Hepatocyte (in vitro differentiated cells): ENCODE measurements around the gene ZNRF4. TPM values are rescaled to one million over a fixed set of nuclear protein-coding genes. Genes with fewer than 3 reads are reported as not detected.

ENCODE experiments used
- DNase-seq: peaks from one replicate; pipeline ENCODE4 v3.0.0-alpha.2; 2016; ENCODE audit warnings: low spot score
- H2AFZ ChIP-seq: fragments of 200-600 bp; sonication (generic); 2 replicates; pipeline ENCODE4 v1.6.0; 2016; ENCODE audit warnings: antibody characterized with exemption, mild to moderate bottlenecking
- H3K27ac ChIP-seq: fragments of 200-600 bp; sonication (generic); 2 replicates; pipeline ENCODE4 v1.5.1; 2016; ENCODE audit warnings: mild to moderate bottlenecking
- H3K27me3 ChIP-seq: fragments of 200-600 bp; sonication (generic); 2 replicates; pipeline ENCODE4 v1.6.1; 2016
- H3K36me3 ChIP-seq: fragments of 200-600 bp; sonication (generic); replicated peaks from 2 replicates; pipeline ENCODE4 v1.5.1; 2016; ENCODE audit warnings: low read depth; ENCODE audit not compliant: insufficient read depth
- H3K4me1 ChIP-seq: fragments of 200-600 bp; sonication (generic); 2 replicates; pipeline ENCODE4 v1.5.1; 2016; ENCODE audit warnings: mild to moderate bottlenecking, moderate library complexity; ENCODE audit not compliant: insufficient read depth
- H3K4me2 ChIP-seq: fragments of 200-600 bp; sonication (generic); 2 replicates; pipeline ENCODE4 v1.6.0; 2016
- H3K4me3 ChIP-seq: fragments of 200-600 bp; sonication (generic); 2 replicates; pipeline ENCODE4 v1.5.1; 2016; ENCODE audit warnings: mild to moderate bottlenecking
- H3K79me2 ChIP-seq: fragments of 200-600 bp; sonication (generic); 2 replicates; pipeline ENCODE4 v1.6.0; 2017; ENCODE audit warnings: mild to moderate bottlenecking
- H3K9me2 ChIP-seq: fragments of 200-600 bp; sonication (generic); replicated peaks from 2 replicates; pipeline ENCODE4 v1.6.0; 2017; ENCODE audit warnings: mild to moderate bottlenecking; ENCODE audit not compliant: insufficient read depth
- H3K9me3 ChIP-seq: fragments of 200-600 bp; sonication (generic); 2 replicates; pipeline ENCODE4 v1.5.1; 2016; ENCODE audit warnings: low read depth, mild to moderate bottlenecking
- H4K20me1 ChIP-seq: fragments of 200-600 bp; sonication (generic); 2 replicates; pipeline ENCODE4 v1.6.0; 2016; ENCODE audit warnings: mild to moderate bottlenecking; ENCODE audit not compliant: insufficient read depth, poor library complexity, severe bottlenecking
- CTCF ChIP-seq: fragments of 200-600 bp; sonication (generic); IDR thresholded peaks from 2 replicates; pipeline ENCODE4 v1.5.1; 2016; ENCODE audit warnings: antibody characterized with exemption, mild to moderate bottlenecking; ENCODE audit not compliant: poor library complexity
- EZH2 ChIP-seq: fragments of 200-600 bp; sonication (generic); IDR thresholded peaks from 2 replicates; pipeline ENCODE4 v1.6.1; 2016; ENCODE audit warnings: antibody characterized with exemption, mild to moderate bottlenecking, borderline replicate concordance
- EZH2phosphoT487 ChIP-seq: fragments of 200-600 bp; sonication (generic); IDR thresholded peaks from one replicate; pipeline ENCODE4 v1.6.1; 2018; ENCODE audit warnings: antibody characterized with exemption, mild to moderate bottlenecking, low read depth, moderate library complexity; ENCODE audit not compliant: unreplicated experiment, severe bottlenecking
- WGBS: methylation state at CpG from one replicate; pipeline ENCODE4 v1.1.6; 2016; ENCODE audit warnings: low lambda C conversion rate; ENCODE audit errors: missing lambda C conversion rate; 5-methylcytosine and 5-hydroxymethylcytosine counted together
- polyA plus RNA-seq: library from polyadenylated mRNA; unstranded; fragments of >200 nt; fragmentation: Nextera tagmentation; extraction: Ambion mirVana; gene quantifications from 2 replicates; pipeline ENCODE4 v1.2.1, GENCODE V29; 2016
- total RNA-seq: library from RNA; depleted of rRNA; stranded (reverse); fragments of >200 nt; gene quantifications from 2 replicates; pipeline ENCODE4 v1.2.3, GENCODE V29; 2014

Gene ZNRF4
- total and polyA plus RNA-seq, 2 experiments from 2014 or later, result not detected

- Histone ChIP-seq H4K20me1 (no peaks in the 10 kb centered on the region), H3K9me2 (no peaks in the 10 kb centered on the region), H3K27me3 (peaks cover 14% of the 10 kb centered on the region), H3K36me3 (no peaks in the 10 kb centered on the region), H2AFZ (no peak overlapping the region), H3K4me3 (no peak overlapping the region), H3K27ac (no peak overlapping the region), H3K9me3 (no peaks in the 10 kb centered on the region), H3K79me2 (no peaks in the 10 kb centered on the region), H3K4me2 (no peak overlapping the region), H3K4me1 (peaks cover 10% of the 10 kb centered on the region)
- no peak for DNase-seq
- 52% methylated on average over 6 of the region's 6 CpGs for WGBS
- no peak for TF ChIP-seq EZH2
- peak; percentile 42 for TF ChIP-seq CTCF
- TF ChIP-seq EZH2phosphoT487, result no peak
Observed at GRCh38 chr19:5480427-5480836, 25.2 kb downstream of the ZNRF4 start.

GRCh38 chr19:5481957-5482356 lies 26.7 kb downstream of the ZNRF4 start:
- Histone ChIP-seq H3K4me1 (peaks cover 10% of the 10 kb centered on the region), H3K27ac (no peak overlapping the region), H3K9me2 (no peaks in the 10 kb centered on the region), H4K20me1 (no peaks in the 10 kb centered on the region), H3K9me3 (no peaks in the 10 kb centered on the region), H3K27me3 (peaks cover 14% of the 10 kb centered on the region), H3K36me3 (no peaks in the 10 kb centered on the region), H3K4me2 (no peak overlapping the region), H3K79me2 (no peaks in the 10 kb centered on the region), H2AFZ (no peak overlapping the region), H3K4me3 (no peak overlapping the region)
- DNase-seq, result no peak
- whole genome bisulfite sequencing, result 88% methylated on average over 2 of the region's 2 CpGs
- TF ChIP-seq EZH2, result no peak
- TF ChIP-seq EZH2phosphoT487, result no peak
- TF ChIP-seq CTCF, result no peak

- Histone ChIP-seq H3K27ac (peak overlapping the region; percentile 8), H3K36me3 (no peaks in the 10 kb centered on the region), H2AFZ (no peak overlapping the region), H3K4me1 (peaks cover 10% of the 10 kb centered on the region), H3K79me2 (no peaks in the 10 kb centered on the region), H3K9me3 (no peaks in the 10 kb centered on the region), H3K9me2 (no peaks in the 10 kb centered on the region), H3K4me3 (no peak overlapping the region), H3K4me2 (no peak overlapping the region), H3K27me3 (no peaks in the 10 kb centered on the region), H4K20me1 (no peaks in the 10 kb centered on the region)
- DNase-seq, result peak; percentile 41
- TF ChIP-seq EZH2phosphoT487 (no peak), CTCF (no peak), EZH2 (no peak)
- WGBS, result 32% methylated on average over 13 of the region's 13 CpGs
Observed at GRCh38 chr19:5484398-5485285, 29.4 kb downstream of the ZNRF4 start.
